SKM-1 (cell line): Measurements from ENCODE around the gene ASAP2.
"Not testable (repeated sequence)": the region's sequence is repeated elsewhere in the genome, so short reads cannot be mapped to it uniquely, and the experiment has no call there.

ENCODE experiments used
- DNase-seq: peaks from one replicate; lab custom pipeline; 2025; ENCODE audit not compliant: unreplicated experiment; lab: John Stamatoyannopoulos, UW

The ASAP2 gene

DNA sequence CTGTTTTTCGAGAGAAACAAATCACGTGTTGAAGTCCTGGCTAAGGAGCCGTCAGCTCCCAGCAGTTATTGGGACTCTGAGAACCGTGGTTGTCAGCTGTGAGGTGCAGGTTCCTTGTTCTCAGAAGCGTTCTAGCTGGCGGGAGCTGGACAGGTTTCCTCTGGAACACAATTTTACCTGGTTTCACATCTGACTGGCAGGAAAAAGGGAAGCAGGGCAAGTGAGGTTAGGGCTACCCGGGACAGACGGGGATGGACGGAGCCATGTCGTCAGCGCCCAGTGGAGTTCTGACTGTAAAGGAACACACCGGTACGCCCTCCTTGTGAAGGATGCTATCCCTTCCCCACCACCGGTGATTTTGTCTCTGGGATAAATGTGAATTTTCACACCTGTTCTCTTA, 190.6 kb downstream of the ASAP2 start:
- DNase-seq, result no peak

DNA sequence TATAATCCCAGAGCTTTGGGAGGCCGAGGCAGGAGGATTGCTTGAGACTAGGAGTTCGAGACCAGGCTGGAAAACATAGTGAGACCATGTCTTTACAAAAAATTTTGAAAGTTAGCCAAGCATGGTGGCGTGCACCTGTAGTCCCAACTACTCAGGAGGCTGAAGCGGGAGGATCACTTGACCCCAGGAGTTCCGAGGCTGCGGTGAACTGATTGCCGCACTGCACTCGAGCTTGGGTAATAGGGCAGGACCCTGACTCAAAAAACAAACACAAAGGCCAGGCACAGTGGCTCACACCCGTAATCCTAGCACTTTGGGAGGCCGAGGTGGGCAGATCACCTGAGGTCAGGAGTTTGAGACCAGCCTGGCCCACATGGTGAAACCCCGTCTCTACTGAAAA, 191.6 kb downstream of the ASAP2 start:
- DNase-seq, result not testable (repeated sequence)

GRCh38 chr2:9398881-9399780, 192.5 kb downstream of the ASAP2 start:
- no peak for DNase-seq

DNA sequence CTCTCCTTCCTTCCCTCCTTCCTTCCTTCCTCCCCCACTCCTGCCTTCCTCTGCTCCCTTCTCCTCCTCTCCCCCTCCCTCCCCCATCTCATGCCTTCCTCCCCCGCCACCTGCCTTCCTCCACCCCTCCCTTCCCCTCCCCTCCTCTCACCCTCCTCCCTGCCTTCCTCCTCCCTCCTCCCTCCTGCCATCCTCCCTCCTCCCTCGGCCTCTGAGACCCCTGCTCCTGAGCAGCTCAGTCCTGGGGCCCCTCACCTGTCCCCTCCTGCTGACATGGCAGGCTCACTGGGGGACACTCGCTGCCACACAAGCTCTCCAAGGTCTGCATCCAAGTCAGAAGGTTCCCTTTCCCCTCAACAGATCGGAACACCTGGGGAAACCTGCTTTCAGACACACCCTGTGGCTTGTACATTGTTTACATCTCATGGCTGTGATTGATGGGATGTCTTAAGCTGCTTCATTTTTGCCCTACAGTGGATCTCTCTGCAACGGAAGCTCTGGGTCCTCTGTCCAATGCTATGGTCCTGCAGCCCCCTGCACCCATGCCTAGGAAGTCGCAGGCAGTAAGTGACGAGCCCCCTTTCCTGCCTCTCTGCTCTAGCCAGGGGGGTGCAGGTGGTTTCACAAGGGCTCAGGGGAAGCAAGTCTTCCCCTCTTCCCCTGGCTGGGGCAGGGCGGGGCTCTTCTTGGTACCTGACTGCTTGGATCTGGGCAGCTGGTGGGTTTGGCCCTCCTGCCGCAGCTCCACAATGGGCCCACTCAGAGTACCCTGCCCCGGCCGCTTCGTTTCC, 193.9 kb downstream of the ASAP2 start:
- DNase-seq, result no peak

GRCh38 chr2:9401059-9401547, 194.5 kb downstream of the ASAP2 start:
- DNase-seq, result no peak

- DNase-seq, result no peak
These were observed 195.2 kb downstream of the ASAP2 start for GRCh38 chr2:9401646-9402371.

GRCh38 chr2:9403924-9404323, 197.3 kb downstream of the ASAP2 start:
- no peak for DNase-seq

DNA sequence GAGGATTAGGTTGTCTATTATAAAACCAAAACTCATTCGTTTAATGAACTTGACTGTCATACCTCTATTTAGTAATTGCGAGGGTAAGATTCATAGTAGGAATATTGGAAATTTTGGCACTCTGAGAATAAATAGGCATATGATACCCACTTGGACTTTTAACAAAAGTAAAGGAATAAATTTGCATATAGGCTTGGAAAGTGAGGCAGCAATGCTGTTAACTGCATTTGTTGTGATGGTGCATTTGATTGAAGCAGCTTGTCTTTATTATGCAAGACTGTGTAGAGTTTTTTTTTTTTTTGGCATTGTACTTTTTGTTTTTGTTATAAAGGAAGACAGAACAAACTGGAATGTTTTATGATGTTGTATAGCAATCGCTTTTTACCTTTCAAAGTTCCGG, 197.8 kb downstream of the ASAP2 start:
- DNase-seq, result no peak

GRCh38 chr2:9405636-9406035, 199.0 kb downstream of the ASAP2 start:
- DNase-seq, result no peak

DNA sequence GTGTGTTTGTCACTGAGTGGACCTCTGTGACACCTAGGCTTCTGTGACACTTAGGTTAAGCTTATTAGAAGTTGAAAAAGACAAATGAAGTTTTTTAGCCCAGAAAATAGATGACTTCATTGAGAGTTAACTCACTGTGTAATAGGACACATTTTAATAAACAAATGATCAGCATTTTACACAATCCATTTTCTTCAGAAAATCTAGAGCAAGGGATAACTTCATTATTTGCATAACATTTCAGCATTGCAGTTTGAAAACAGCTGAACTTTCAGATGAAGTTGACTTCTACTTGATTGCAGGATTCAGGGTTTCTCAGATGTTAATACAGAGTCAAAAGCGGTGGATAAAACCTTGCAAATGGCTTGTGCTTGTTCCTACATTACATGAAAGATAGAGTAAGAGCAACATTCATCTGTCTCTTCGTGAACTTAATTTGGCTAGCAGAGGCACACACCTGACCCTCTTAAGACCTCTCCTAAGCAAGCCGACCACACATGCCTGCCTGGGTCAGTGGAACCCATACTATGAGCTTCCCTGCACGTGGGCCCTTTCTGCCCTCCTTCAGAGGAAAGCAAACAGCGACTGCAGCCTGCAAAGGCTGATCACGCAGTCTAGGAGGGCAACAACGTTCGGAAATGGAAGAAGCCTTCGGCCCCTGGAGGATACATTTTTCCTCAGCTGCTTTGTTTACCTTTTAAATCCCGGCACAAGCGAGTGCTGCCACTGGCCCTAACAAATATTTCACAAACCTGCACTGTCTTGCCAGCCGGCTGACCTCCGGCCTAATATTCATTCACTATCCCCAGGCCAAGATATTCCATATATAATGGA, 200.1 kb downstream of the ASAP2 start:
- no peak for DNase-seq

GRCh38 chr2:9407363-9407811, 200.8 kb downstream of the ASAP2 start:
- no peak for DNase-seq

- no peak for DNase-seq
These were observed 202.1 kb downstream of the ASAP2 start for GRCh38 chr2:9408641-9409151.

DNA sequence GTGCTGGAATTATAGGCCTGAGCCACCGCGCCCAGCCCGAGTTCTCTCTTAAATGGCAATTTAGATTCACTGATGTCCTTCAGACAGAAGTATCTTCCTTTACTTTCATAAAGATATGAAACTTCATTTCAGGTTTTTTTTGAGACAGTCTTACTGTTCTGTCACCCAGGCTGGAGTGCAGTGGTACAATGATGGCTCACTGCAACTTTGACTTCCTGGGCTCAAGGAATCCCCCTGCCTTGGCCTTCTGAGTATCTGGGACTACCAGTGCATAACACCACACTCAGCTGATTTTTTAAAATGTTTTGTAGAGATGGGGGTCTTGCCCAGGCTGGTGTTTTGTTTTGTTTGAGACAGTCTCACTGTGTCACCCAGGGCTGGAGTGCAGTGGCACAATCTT, 203.5 kb downstream of the ASAP2 start:
- DNase-seq, result no peak

- no peak for DNase-seq
These were observed 206.2 kb downstream of the ASAP2 start for GRCh38 chr2:9412781-9413180.

GRCh38 chr2:9415516-9416169, 209.0 kb downstream of the ASAP2 start:
- DNase-seq, result no peak

DNA sequence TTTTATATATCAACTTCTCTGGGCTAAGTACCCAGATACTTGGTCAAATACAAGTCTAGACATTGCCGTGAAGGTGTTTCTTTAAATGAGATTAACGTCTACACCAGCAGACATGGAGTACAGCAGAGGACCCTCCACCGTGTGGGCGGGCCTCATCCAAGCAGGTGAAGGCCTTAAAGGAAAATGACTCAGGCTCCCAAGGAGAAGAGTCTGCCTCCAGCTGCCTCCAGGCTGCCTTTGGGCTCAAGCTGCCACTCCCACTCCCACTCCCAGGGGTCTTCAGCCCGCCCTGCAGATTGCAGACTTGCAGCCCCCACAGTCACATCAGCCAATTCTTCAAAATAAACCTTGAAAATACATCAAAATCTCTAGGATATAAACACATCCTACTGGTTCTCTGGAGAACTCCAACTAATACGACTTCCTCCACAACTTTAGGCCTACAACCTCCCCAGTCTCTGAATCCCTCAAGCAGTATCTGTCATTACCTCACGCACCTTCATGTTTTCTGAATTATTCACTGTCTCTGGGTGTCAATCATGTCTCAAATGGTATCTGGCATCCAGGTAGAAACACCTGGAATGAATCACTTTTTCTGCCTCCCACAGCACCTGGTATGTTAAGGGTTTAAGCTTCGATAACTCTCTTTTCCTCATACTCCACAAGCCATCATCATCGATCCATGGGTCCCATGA, 209.8 kb downstream of the ASAP2 start:
- no peak for DNase-seq

DNA sequence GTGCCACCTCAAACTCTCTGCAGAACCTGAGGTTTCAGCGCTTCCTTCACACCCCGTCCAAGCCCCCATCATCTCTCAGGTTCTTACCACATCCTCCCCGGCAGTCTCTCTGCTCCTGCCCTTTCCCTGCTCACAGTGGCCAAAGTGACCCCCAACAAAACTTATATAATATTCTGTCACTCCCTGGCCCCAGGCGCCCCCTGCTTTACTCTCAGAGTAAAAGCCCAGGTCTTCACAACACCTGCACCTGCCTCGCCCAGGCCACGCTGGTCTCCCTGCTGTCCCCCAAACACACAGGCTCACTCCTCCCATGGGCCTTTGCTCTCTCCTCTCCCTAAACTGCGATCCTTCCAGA, 210.3 kb downstream of the ASAP2 start:
- DNase-seq, result no peak

DNA sequence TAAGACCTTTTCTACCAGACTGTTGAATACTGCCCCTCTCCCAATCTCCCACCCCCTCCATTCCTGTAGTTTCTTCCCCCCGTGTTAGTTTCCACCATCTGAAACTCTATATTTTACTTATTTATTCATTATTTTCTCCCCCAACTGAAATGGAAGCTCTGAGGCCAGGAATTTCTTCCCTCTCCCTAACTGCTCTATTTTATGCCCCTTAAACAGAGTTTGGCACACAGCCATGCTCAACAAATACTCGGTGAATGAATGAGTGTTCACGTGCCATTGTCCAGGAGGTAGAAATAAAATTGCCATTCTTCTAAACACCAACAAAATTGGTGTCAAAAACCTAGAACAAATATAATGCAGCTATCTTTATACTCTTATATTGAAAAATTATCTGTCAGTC, 211.1 kb downstream of the ASAP2 start:
- no peak for DNase-seq

GRCh38 chr2:9418746-9419145, 212.1 kb downstream of the ASAP2 start:
- no peak for DNase-seq
